ENCODE data around the gene KCNS1.
A peak's percentile ranks its signal among the peaks of the same experiment; 100 is the strongest.

KCNS1 gene

DNA sequence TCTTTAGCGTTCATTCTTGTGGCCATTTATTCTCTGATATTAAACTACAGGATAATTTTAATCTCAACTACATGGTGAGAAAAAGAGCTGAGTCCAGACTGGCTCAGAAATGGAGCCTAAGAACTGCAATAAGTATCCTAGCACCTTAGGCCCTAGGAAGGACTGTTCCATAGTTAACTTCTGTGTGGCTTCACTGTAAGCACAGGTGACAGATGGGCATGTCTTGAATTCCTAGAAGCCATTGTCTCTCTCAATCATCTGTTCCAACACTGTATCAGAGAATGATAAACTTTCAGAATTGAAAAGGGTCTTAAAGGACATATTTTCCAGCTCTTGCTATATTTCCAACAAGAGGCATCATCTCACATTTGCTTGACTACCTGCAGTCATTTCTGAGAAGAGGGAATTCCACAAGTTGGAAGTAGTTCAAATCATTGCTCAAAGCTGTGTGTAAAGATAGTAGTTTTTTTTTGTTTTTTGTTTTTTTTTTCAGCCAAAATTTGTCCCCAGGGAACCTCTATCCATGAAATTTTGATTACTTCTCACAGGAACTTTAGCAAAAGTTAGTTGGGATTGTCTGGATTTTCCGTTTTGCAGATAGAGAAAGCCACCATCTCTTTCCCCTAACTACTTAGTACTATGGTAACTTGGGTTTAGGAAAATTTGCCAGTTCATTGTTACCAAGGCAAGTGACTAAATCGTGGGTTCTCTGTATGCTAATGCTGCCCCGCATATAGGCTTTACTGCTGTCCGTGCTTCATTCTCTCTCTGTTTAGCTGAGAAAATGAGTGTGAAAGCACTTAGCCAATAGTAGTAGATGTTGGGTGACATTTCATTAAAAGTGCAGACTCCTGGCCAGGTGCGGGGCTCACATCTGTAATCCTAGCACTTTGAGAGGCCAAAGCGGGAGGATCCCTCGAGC is 47.2 kb downstream of the KCNS1 start:
- H3K9me3 Mint-ChIP-seq, result no peaks in the 10 kb centered on the region
- peaks cover 86% of the 10 kb centered on the region for H3K4me1 Mint-ChIP-seq
- H3K27me3 Mint-ChIP-seq, result no peaks in the 10 kb centered on the region
- H3K4me3 Mint-ChIP-seq, result no peak overlapping the region
- peak overlapping the region; percentile 80 for H3K27ac Mint-ChIP-seq
- ATAC-seq, result no peak
- H3K36me3 Mint-ChIP-seq, result peaks cover 56% of the 10 kb centered on the region

DNA sequence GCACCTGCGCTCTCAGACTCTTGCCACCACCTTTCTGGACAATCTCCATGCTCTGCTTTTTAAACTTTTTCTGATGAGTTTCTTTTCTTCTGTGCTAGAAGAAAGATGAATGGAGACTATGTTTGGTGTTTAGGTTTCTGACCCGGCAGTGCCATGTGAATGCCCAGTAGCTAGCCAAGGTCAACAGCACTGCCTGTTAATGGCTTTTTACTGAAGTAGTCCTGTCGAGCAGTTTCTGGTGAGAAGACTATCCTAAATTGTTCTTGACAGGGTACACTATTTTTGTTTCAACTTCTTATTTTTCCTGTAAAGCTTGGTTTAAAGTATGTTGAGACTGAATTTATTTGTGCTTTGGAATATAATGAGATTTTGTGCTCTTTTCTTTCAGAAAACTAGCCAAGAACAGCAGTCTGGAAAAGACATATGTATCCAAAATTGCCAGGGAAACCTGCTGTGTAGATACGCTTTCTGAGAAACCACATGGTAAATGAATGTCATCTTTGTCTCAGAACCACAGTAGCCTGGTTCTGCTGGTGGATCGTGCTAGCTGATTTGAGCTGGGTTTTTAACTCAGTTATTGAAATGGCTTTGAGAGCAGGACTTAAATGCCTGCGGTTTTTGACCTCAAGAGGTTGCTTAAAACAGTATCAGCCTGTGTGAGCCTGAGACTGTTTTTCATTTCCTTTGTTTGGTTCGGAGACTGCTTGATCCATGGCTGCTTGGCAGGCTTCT is 48.1 kb downstream of the KCNS1 start:
- Mint-ChIP-seq H3K4me1 (peaks cover 82% of the 10 kb centered on the region), H3K9me3 (no peaks in the 10 kb centered on the region)

DNA sequence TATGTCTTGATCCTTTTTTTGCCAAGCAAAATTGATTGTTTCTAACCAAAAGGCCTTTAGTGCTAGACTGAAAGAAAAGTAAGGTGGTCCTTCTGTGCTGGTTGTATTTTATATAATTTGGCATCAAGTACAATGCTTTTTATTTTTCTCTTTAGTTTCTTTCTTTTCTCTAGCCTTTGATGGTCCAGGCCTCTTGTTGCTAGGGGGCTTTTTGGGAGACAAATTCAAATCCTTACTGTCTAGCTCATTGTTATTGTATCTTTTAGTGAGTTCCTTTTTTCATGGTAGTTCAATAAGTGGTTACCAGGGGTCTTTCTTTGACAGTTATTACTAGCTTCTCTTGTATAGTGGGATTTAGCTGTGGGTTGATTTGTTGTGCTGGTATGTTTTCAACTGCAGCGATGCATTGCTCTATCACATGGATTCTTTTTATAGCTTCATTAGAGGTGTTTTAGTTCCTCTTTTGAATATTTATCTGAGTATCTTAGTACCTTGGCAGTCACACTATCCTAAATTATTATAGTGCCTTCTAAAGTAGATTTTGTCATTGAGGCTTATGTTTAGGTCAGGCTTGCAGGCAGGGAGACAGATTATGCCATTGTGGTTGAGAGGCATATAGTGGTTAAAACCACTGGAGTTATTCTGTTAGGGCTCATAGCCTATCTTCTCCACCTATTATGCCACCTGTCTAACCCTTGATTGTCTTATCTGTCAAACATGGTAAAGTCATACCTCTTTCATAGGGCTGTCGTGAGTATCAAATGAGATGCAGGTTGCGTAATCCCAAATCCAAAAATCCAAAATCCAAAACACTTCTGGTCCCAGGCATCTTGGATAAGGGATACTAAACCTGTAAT is 49.5 kb downstream of the KCNS1 start:
- Mint-ChIP-seq H3K36me3 (peaks cover 56% of the 10 kb centered on the region), H3K4me1 (peaks cover 75% of the 10 kb centered on the region), H3K27me3 (no peaks in the 10 kb centered on the region), H3K9me3 (no peaks in the 10 kb centered on the region), H3K4me3 (peak overlapping the region; percentile 59), H3K27ac (peak overlapping the region; percentile 80)
- peak; percentile 82 for ATAC-seq

More for the DNA sequence above, 48.1 kb downstream of the KCNS1 start:
- H3K4me3 Mint-ChIP-seq, result no peak overlapping the region
- H3K27ac Mint-ChIP-seq, result peak overlapping the region; percentile 80
- no peaks in the 10 kb centered on the region for H3K27me3 Mint-ChIP-seq
- peaks cover 64% of the 10 kb centered on the region for H3K36me3 Mint-ChIP-seq
- peak; percentile 74 for ATAC-seq

DNA sequence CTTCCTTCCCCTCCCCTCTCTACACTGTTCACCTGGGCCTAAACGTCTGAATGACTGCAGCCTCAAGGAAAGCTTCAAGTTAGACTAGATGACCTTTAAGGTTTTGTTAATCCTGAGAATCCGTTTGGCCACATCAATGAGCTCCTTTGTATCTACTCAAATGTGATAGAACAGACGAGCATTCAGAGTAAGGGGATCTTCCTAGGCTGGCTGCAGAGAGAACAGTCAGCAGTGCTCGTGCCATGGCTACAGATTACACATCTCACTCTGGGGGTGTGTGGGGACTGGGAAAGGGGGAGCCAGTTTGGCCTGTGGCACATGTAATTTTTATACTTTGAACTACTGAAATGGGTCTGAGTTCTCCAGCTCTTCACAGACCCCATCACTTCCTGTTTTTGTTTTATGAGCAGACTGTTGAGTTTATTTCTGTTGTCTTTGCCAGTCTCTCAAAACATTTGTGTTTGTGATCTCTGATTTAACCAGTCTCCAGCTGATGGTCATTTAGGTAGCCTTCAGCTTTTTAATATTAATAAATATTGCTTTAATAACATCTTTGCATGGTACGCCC is 50.9 kb downstream of the KCNS1 start:
- Mint-ChIP-seq H3K36me3 (peaks cover 48% of the 10 kb centered on the region), H3K4me3 (peak overlapping the region; percentile 6), H3K9me3 (no peaks in the 10 kb centered on the region), H3K4me1 (peaks cover 60% of the 10 kb centered on the region), H3K27ac (peak overlapping the region; percentile 73), H3K27me3 (no peaks in the 10 kb centered on the region)
- ATAC-seq, result peak; percentile 48

DNA sequence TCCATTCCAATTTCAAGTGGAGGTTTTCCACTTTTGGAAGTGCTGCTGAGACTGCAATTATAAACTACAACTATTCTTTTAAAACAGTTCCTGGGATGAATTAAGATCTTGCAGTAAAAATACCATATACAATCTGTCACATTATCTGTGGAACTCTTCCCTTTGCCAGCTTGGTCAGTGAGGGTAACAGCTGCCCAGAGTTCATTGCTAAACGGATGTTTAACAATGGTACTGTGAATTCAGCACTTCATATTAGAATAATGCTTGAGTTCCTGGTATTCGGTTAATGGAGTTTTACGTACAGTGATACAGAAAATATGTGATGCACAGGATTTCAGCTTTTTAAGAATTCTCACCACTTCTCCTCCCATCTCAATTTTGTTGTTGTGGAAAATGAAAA is 51.5 kb downstream of the KCNS1 start:
- H3K4me1 Mint-ChIP-seq, result peaks cover 57% of the 10 kb centered on the region
- no peaks in the 10 kb centered on the region for H3K27me3 Mint-ChIP-seq
- peak overlapping the region; percentile 73 for H3K27ac Mint-ChIP-seq
- no peaks in the 10 kb centered on the region for H3K9me3 Mint-ChIP-seq
- no peak overlapping the region for H3K4me3 Mint-ChIP-seq
- H3K36me3 Mint-ChIP-seq, result peaks cover 45% of the 10 kb centered on the region
- no peak for ATAC-seq

DNA sequence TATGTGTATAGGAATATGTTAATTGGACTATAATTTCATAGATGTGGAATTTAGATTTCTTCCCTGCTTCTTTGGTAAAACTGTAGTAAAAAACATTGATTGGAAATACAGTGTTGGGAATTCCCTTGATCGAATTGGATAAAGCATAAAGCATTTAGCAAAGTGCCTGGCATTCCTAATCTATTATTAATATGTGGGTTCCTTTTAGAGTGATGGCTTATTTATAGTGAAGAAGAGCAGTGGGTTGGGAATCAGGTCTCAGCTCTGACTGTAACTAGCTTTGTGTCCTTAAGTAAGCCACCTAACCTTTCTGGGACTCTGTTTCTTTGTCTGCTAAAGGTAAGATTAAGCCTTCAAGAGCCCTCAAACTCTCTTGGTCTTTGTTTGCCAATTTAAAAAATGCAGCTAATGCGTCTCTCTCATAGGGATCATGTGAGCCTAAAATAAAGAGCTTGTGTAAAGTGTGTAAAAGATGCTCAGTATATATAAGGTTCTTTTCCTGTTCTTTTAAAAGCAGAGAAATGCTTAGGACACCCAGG is 53.3 kb downstream of the KCNS1 start:
- Mint-ChIP-seq H3K27ac (no peak overlapping the region), H3K4me1 (peaks cover 56% of the 10 kb centered on the region), H3K4me3 (no peak overlapping the region), H3K9me3 (no peaks in the 10 kb centered on the region), H3K36me3 (peaks cover 53% of the 10 kb centered on the region), H3K27me3 (no peaks in the 10 kb centered on the region)
- ATAC-seq, result no peak

DNA sequence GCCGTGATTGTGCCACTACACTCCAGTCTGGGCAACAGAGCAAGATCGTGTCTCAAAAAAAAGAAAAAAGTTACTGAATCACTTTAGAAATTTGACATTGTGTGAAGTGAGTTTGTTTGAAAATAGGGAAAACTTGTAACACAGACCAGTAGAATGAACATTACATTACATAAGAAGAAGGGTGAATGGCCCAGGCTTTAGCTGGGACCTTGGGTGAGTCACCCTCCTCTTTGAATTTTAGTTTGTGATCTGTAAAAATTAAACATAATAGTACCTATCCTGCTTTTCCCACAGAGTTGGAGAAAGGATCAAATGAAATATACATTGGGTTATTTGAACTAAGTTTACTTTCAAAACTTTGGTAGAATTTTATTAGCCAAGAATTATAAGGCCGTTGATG is 56.3 kb downstream of the KCNS1 start:
- Mint-ChIP-seq H3K9me3 (no peaks in the 10 kb centered on the region), H3K27ac (no peak overlapping the region), H3K4me1 (peaks cover 58% of the 10 kb centered on the region), H3K36me3 (peaks cover 60% of the 10 kb centered on the region), H3K4me3 (no peak overlapping the region), H3K27me3 (no peaks in the 10 kb centered on the region)
- peak; percentile 8 for ATAC-seq

DNA sequence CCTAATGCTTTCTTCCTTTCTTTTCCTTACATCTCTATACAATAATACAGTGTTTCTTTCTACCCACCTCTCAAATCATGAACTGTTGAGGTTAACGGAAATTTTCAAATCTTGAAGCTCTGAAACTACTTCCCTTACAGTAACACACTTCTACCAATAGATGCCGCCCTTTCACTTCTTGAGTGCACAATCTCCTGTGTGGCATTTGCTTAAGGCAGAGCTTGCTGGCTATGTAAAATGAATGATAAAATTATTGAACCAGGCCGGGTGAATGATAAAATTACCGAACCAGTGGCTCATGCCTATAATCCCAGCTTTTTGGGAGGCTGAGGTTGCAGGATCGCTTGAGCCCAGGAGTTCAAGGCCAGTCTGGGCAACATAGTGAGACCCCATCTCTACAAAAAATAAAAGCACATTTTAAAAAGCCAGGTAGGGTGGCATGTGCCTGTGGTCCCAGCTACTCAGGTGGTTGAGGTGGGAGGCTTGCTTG is 56.8 kb downstream of the KCNS1 start:
- ATAC-seq, result peak; percentile 64
- Mint-ChIP-seq H3K27me3 (no peaks in the 10 kb centered on the region), H3K36me3 (peaks cover 60% of the 10 kb centered on the region), H3K4me1 (peaks cover 58% of the 10 kb centered on the region), H3K9me3 (no peaks in the 10 kb centered on the region), H3K27ac (peak overlapping the region; percentile 45), H3K4me3 (no peak overlapping the region)

DNA sequence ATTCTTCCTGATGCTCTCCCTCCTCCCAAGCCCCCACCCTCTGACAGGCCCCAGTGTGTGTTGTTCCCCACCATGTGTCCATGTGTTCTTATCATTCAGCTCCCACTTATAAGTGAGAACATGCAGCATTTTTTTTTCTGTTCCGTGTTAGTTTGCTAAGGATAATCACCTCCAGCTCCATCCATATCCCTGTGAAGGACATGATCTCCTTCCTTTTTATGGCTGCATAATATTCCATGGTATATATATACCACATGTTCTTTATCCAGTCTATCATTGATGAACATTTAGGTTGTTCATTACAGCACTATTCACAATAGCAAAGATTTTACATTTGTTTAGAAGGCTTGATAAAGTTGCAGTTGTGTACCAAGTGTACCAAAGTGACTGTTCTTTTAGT is 57.9 kb downstream of the KCNS1 start:
- H3K4me1 Mint-ChIP-seq, result peaks cover 51% of the 10 kb centered on the region
- H3K36me3 Mint-ChIP-seq, result peaks cover 57% of the 10 kb centered on the region
- H3K4me3 Mint-ChIP-seq, result no peak overlapping the region
- H3K27ac Mint-ChIP-seq, result peak overlapping the region; percentile 57
- H3K27me3 Mint-ChIP-seq, result no peaks in the 10 kb centered on the region
- H3K9me3 Mint-ChIP-seq, result no peaks in the 10 kb centered on the region
- no peak for ATAC-seq
